Suprapubic skin (tissue), 3 donors: ENCODE results near the gene SOX6.

ENCODE experiments used
- POLR2A ChIP-seq, 2 donors: fragments of 450-650 bp; IDR thresholded peaks; one replicate each; pipeline ENCODE4 v1.6.1; 2017; ENCODE audit warnings: antibody characterized with exemption in 2 of 2, mild to moderate bottlenecking in 2 of 2, moderate library complexity in 2 of 2
- TF ChIP-seq, protein P1 (sequence below), 2 donors: fragments of 200-600 bp in 1 of 2; fragments of 450-650 bp in 1 of 2; sonication (generic) in 1 of 2; IDR thresholded peaks; one replicate each; pipeline ENCODE4 v1.5.1; 2016 to 2019; ENCODE audit warnings: antibody characterized with exemption in 2 of 2, mild to moderate bottlenecking in 1 of 2, moderate library complexity in 1 of 2

DNA sequence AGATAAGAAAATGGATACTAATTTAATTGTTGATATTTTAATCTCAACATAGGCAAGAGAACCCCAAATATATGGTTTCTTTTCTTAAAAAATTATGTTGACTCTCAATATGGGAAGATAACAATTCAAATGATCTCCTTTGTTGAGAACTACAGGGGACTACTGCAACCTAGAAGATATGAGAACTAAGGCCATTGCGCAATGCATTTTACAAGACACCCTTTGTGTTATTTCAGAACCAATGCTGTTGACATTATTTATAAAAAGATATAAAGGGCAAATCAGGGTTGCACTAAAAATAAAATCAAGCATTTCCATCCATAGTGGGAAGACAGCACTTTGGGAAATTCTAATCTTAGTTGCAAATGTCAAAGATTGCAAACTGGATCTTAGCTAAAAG, 322.3 kb downstream of the SOX6 start:
- TF ChIP-seq, protein P1, sequence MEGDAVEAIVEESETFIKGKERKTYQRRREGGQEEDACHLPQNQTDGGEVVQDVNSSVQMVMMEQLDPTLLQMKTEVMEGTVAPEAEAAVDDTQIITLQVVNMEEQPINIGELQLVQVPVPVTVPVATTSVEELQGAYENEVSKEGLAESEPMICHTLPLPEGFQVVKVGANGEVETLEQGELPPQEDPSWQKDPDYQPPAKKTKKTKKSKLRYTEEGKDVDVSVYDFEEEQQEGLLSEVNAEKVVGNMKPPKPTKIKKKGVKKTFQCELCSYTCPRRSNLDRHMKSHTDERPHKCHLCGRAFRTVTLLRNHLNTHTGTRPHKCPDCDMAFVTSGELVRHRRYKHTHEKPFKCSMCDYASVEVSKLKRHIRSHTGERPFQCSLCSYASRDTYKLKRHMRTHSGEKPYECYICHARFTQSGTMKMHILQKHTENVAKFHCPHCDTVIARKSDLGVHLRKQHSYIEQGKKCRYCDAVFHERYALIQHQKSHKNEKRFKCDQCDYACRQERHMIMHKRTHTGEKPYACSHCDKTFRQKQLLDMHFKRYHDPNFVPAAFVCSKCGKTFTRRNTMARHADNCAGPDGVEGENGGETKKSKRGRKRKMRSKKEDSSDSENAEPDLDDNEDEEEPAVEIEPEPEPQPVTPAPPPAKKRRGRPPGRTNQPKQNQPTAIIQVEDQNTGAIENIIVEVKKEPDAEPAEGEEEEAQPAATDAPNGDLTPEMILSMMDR (IDR thresholded peaks at IDR 0.05), result no peak
- TF ChIP-seq POLR2A (IDR thresholded peaks at IDR 0.05), result no peak
